ENCODE data around the gene MAPK8IP3. TPM values are rescaled to one million over a fixed set of nuclear protein-coding genes. Genes with fewer than 3 reads are reported as not detected.

Gene MAPK8IP3
- total and polyA plus RNA-seq, 9 of the 15 experiments (the other 6 are each of a cell fraction or from before 2014, with no cell fraction given) = 0.17 to 58.7 (median 16.7) TPM

- TF ChIP-seq E2F6 (IDR thresholded peaks at IDR 0.05; ENCODE audit: borderline replicate concordance in 1 of 2, extremely low read depth in 1 of 2, insufficient read depth in 1 of 2, insufficient read length in 1 of 2, low read depth in 1 of 2, low read length in 1 of 2, poor library complexity in 1 of 2, severe bottlenecking in 1 of 2) = peak in 1 of 2 experiments; percentile 16
- TF ChIP-seq DPF2 (IDR thresholded peaks at IDR 0.05) = no peak
- no peak; a peak in 2 of 4 replicates for TF ChIP-seq MNT (conservative IDR thresholded peaks at IDR 0.05)
- no peak for TF ChIP-seq PTRF (tag; IDR thresholded peaks at IDR 0.05)
- no peak for TF ChIP-seq ZFP91 (CRISPR knock-in tag; IDR thresholded peaks at IDR 0.05)
- TF ChIP-seq, protein P1, sequence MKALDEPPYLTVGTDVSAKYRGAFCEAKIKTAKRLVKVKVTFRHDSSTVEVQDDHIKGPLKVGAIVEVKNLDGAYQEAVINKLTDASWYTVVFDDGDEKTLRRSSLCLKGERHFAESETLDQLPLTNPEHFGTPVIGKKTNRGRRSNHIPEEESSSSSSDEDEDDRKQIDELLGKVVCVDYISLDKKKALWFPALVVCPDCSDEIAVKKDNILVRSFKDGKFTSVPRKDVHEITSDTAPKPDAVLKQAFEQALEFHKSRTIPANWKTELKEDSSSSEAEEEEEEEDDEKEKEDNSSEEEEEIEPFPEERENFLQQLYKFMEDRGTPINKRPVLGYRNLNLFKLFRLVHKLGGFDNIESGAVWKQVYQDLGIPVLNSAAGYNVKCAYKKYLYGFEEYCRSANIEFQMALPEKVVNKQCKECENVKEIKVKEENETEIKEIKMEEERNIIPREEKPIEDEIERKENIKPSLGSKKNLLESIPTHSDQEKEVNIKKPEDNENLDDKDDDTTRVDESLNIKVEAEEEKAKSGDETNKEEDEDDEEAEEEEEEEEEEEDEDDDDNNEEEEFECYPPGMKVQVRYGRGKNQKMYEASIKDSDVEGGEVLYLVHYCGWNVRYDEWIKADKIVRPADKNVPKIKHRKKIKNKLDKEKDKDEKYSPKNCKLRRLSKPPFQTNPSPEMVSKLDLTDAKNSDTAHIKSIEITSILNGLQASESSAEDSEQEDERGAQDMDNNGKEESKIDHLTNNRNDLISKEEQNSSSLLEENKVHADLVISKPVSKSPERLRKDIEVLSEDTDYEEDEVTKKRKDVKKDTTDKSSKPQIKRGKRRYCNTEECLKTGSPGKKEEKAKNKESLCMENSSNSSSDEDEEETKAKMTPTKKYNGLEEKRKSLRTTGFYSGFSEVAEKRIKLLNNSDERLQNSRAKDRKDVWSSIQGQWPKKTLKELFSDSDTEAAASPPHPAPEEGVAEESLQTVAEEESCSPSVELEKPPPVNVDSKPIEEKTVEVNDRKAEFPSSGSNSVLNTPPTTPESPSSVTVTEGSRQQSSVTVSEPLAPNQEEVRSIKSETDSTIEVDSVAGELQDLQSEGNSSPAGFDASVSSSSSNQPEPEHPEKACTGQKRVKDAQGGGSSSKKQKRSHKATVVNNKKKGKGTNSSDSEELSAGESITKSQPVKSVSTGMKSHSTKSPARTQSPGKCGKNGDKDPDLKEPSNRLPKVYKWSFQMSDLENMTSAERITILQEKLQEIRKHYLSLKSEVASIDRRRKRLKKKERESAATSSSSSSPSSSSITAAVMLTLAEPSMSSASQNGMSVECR (CRISPR knock-in tag; IDR thresholded peaks at IDR 0.05) = 0 out of 2 replicates have a peak, but pooled peaks have one; percentile 12
- TF ChIP-seq, protein P2, sequence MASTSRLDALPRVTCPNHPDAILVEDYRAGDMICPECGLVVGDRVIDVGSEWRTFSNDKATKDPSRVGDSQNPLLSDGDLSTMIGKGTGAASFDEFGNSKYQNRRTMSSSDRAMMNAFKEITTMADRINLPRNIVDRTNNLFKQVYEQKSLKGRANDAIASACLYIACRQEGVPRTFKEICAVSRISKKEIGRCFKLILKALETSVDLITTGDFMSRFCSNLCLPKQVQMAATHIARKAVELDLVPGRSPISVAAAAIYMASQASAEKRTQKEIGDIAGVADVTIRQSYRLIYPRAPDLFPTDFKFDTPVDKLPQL (IDR thresholded peaks at IDR 0.05; ENCODE audit: extremely low read depth, insufficient read length) = no peak
- no peak for TF ChIP-seq ARID1B (IDR thresholded peaks at IDR 0.05)
- no peak for TF ChIP-seq ZNF354B (CRISPR knock-in tag; IDR thresholded peaks at IDR 0.05)
- TF ChIP-seq SNIP1 (IDR thresholded peaks at IDR 0.05; ENCODE audit: low read depth) = no peak
- no peak for TF ChIP-seq ZNF696 (CRISPR knock-in tag; conservative IDR thresholded peaks at IDR 0.05)
- no peak for TF ChIP-seq HDAC1 (IDR thresholded peaks at IDR 0.05)
- TF ChIP-seq SP1 (CRISPR knock-in tag; IDR thresholded peaks at IDR 0.05) = no peak
- TF ChIP-seq, protein P3, sequence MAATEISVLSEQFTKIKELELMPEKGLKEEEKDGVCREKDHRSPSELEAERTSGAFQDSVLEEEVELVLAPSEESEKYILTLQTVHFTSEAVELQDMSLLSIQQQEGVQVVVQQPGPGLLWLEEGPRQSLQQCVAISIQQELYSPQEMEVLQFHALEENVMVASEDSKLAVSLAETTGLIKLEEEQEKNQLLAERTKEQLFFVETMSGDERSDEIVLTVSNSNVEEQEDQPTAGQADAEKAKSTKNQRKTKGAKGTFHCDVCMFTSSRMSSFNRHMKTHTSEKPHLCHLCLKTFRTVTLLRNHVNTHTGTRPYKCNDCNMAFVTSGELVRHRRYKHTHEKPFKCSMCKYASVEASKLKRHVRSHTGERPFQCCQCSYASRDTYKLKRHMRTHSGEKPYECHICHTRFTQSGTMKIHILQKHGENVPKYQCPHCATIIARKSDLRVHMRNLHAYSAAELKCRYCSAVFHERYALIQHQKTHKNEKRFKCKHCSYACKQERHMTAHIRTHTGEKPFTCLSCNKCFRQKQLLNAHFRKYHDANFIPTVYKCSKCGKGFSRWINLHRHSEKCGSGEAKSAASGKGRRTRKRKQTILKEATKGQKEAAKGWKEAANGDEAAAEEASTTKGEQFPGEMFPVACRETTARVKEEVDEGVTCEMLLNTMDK (IDR thresholded peaks at IDR 0.05; ENCODE audit: borderline replicate concordance, insufficient read depth, low read depth, low read length, poor library complexity, severe bottlenecking) = no peak
- TF ChIP-seq HNRNPL (IDR thresholded peaks at IDR 0.05; ENCODE audit: low read depth, low read length) = no peak
These were observed 65.9 kb downstream of the MAPK8IP3 start (continued) for GRCh38 chr16:1771864-1772361.
